Ovary (tissue), 9 donors: Measurements from ENCODE around the gene CLRN2. TPM values are rescaled to one million over a fixed set of nuclear protein-coding genes. Genes with fewer than 3 reads are reported as not detected.

Experiments
- DNase-seq, 5 donors: peaks; one replicate each; pipeline ENCODE4 v3.0.0-alpha.2; 2019 to 2020
- H3K27ac ChIP-seq, 2 donors: fragments of 200-600 bp; one replicate each; pipeline versions ENCODE4 v1.5.1 to v1.8.0; 2019 to 2022
- H3K27me3 ChIP-seq: fragments of 200-600 bp; one replicate; pipeline ENCODE4 v1.8.0; 2022
- H3K36me3 ChIP-seq: fragments of 200-600 bp; sonication (generic); one replicate; pipeline ENCODE4 v1.5.1; 2019
- H3K4me1 ChIP-seq: one replicate; pipeline ENCODE4 v1.8.1; 2013; ENCODE audit warnings: mild to moderate bottlenecking, moderate library complexity; ENCODE audit not compliant: insufficient read depth
- H3K4me3 ChIP-seq: fragments of 200-600 bp; sonication (generic); one replicate; pipeline ENCODE4 v1.5.1; 2017
- H3K9me3 ChIP-seq, 2 donors: fragments of 200-600 bp in 1 of 2; sonication (generic) in 1 of 2; one replicate each; pipeline versions ENCODE4 v1.5.1 to v1.8.1; 2013 to 2019; ENCODE audit warnings: mild to moderate bottlenecking in 1 of 2, moderate library complexity in 1 of 2
- EP300 ChIP-seq: sonication (generic); formaldehyde crosslinking; IDR thresholded peaks from one replicate; pipeline ENCODE4 v1.6.1; 2017; ENCODE audit warnings: antibody characterized with exemption
- POLR2A ChIP-seq: fragments of 450-650 bp; IDR thresholded peaks from one replicate; pipeline ENCODE4 v1.6.1; 2017; ENCODE audit warnings: antibody characterized with exemption, mild to moderate bottlenecking, moderate library complexity
- WGBS, 3 donors: extraction: QIAGEN DNeasy Blood & Tissue Kit in 1 of 3; methylation state at CpG; one replicate each; pipeline versions ENCODE4 v1.1.5 to v1.1.7; 2013 to 2017; 5-methylcytosine and 5-hydroxymethylcytosine counted together
- intact Hi-C, 4 donors: fragments of 100-400 bp; cut with DNase I; formaldehyde crosslinking; loops; one replicate each; pipeline versions ENCODE4 v1.11.0 to v1.15.1; 2022 to 2023
- polyA plus RNA-seq, 2 donors: library from polyadenylated mRNA; stranded (reverse); fragments of 200-250 nt in 1 of 2; fragments of 350-450 nt in 1 of 2; fragmentation: Illumina TruSeq in 1 of 2; extraction: RNeasy Lipid Tissue Mini Kit (QIAGEN cat#74804) in 1 of 2; gene quantifications; one replicate each; pipeline ENCODE4 v1.2.3, GENCODE V29; 2013 to 2014
- total RNA-seq, 7 donors: library from RNA; depleted of rRNA in 2 of 7; stranded (reverse); fragments of >200 nt in 2 of 7; fragmentation: NEBNext Ultra II Directional in 3 of 7; extraction: Animal tissue kit (Norgen Biotek cat#: 25700) in 3 of 7; gene quantifications; one replicate each; pipeline versions ENCODE4 v1.1.0 to v1.2.4, GENCODE V29; 2016 to 2023
- TF ChIP-seq, protein P1 (sequence below), 3 donors: fragments of 450-650 bp in 2 of 3; fragments of 200-600 bp in 1 of 3; IDR thresholded peaks; one replicate each; pipeline versions ENCODE4 v1.5.1 to v1.8.0; 2016 to 2022; ENCODE audit warnings: antibody characterized with exemption in 3 of 3, mild to moderate bottlenecking in 1 of 3
- donor health status: DM: no; HTN: no; CAD: no; lungs with moderate emphysema.
- donor health status: DM: no; HTN: no; CAD: no.
- donor health status: Bipolar disorder and iron deficiency.
- donor health status: DM: yes; HTN: yes; CAD: no.
- donor health status: DM: no; HTN: no; CAD: no.
- donor health status: DM: yes; HTN: yes; CAD: no.

Gene CLRN2
- total and polyA plus RNA-seq, 9 donors, result not detected

GRCh38 chr4:17544831-17545234 is 29.9 kb downstream of the CLRN2 start:
- Histone ChIP-seq H3K27me3 (no peaks in the 10 kb centered on the region), H3K9me3 (no peaks in the 10 kb centered on the region), H3K27ac (no peak overlapping the region), H3K4me3 (no peak overlapping the region), H3K36me3 (no peaks in the 10 kb centered on the region), H3K4me1 (no peaks in the 10 kb centered on the region)
- WGBS, 3 donors, result 53 to 87% (median 68%) methylated on average over 3 of the region's 3 CpGs
- no peak for DNase-seq
- intact Hi-C loops, result loop anchor here in 3 of 4 donors (5.0 to 10.0 kb wide), 2 partner anchors 92 to 1050 kb away; no protein-coding TSS in a partner anchor
- TF ChIP-seq, protein P1, sequence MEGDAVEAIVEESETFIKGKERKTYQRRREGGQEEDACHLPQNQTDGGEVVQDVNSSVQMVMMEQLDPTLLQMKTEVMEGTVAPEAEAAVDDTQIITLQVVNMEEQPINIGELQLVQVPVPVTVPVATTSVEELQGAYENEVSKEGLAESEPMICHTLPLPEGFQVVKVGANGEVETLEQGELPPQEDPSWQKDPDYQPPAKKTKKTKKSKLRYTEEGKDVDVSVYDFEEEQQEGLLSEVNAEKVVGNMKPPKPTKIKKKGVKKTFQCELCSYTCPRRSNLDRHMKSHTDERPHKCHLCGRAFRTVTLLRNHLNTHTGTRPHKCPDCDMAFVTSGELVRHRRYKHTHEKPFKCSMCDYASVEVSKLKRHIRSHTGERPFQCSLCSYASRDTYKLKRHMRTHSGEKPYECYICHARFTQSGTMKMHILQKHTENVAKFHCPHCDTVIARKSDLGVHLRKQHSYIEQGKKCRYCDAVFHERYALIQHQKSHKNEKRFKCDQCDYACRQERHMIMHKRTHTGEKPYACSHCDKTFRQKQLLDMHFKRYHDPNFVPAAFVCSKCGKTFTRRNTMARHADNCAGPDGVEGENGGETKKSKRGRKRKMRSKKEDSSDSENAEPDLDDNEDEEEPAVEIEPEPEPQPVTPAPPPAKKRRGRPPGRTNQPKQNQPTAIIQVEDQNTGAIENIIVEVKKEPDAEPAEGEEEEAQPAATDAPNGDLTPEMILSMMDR (IDR thresholded peaks at IDR 0.05), result no peak
- TF ChIP-seq POLR2A (no peak), EP300 (no peak)

GRCh38 chr4:17545374-17546140 is 30.6 kb downstream of the CLRN2 start:
- Histone ChIP-seq H3K4me3 (no peak overlapping the region), H3K27ac (no peak overlapping the region), H3K9me3 (no peaks in the 10 kb centered on the region), H3K36me3 (no peaks in the 10 kb centered on the region), H3K27me3 (no peaks in the 10 kb centered on the region), H3K4me1 (no peaks in the 10 kb centered on the region)
- TF ChIP-seq EP300, result no peak
- TF ChIP-seq, protein P1 (IDR thresholded peaks at IDR 0.05), result no peak
- TF ChIP-seq POLR2A, result no peak
- no peak for DNase-seq
- intact Hi-C loops, result loop anchor here in 3 of 4 donors (2.0 to 10.0 kb wide), 3 partner anchors 91 to 1049 kb away; no protein-coding TSS in a partner anchor
- WGBS, 3 donors, result 68 to 71% (median 69%) methylated on average over 11 of the region's 11 CpGs

DNA sequence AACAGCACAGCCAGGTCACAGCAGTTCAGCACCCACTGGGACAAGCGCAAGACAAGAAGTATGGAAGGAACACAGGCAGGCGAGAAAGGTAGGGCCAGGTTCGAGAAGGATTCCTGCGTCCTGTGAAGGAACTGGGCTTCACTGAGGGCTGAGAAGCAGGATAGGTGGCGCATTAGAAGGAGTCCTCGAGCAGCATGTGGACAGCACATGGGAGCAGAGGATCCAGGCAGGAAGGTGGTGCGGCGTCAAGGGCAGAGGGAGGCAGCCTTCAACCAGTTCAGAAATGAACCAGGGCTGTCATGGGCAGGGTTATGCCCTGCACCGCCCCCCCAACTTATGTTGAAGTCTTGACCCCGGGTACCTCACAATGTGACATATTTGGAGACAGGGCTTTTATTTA is 31.3 kb downstream of the CLRN2 start:
- no peak for DNase-seq
- no peaks in the 10 kb centered on the region for H3K4me1 ChIP-seq

GRCh38 chr4:17546678-17547077 is 31.7 kb downstream of the CLRN2 start:
- TF ChIP-seq EP300, result no peak
- no peak for TF ChIP-seq POLR2A
- TF ChIP-seq, protein P1 (IDR thresholded peaks at IDR 0.05), result no peak
- intact Hi-C loops, result loop anchor here in 3 of 4 donors (2.0 to 10.0 kb wide), 3 partner anchors 90 to 1048 kb away; no protein-coding TSS in a partner anchor
- no peak for DNase-seq
- no peak overlapping the region for H3K27ac ChIP-seq
- WGBS, 3 donors, result 67 to 75% (median 69%) methylated on average over 12 of the region's 12 CpGs
- H3K27me3 ChIP-seq, result no peaks in the 10 kb centered on the region
- no peaks in the 10 kb centered on the region for H3K36me3 ChIP-seq
- H3K4me3 ChIP-seq, result no peak overlapping the region
- H3K9me3 ChIP-seq, result no peaks in the 10 kb centered on the region
- H3K4me1 ChIP-seq, result no peaks in the 10 kb centered on the region

More for the DNA sequence above, 31.3 kb downstream of the CLRN2 start:
- no peak overlapping the region for H3K4me3 ChIP-seq
- intact Hi-C loops, result loop anchor here in 3 of 4 donors (2.0 to 10.0 kb wide), 3 partner anchors 91 to 1049 kb away; no protein-coding TSS in a partner anchor
- H3K9me3 ChIP-seq, result no peaks in the 10 kb centered on the region
- TF ChIP-seq, protein P1 (IDR thresholded peaks at IDR 0.05), result no peak
- TF ChIP-seq POLR2A, result no peak
- H3K27me3 ChIP-seq, result no peaks in the 10 kb centered on the region
- no peaks in the 10 kb centered on the region for H3K36me3 ChIP-seq
- WGBS, 3 donors, result 81 to 86% (median 81%) methylated on average over 9 to 10 of the region's 10 CpGs
- H3K27ac ChIP-seq, result no peak overlapping the region
